Measurements from ENCODE around the gene FRMPD4.

- TF ChIP-seq CTCF (IDR thresholded peaks at IDR 0.05; ENCODE audit: insufficient read depth, low read depth, low read length) (no peak), EZH2 (IDR thresholded peaks at IDR 0.05; ENCODE audit: insufficient read depth, low read length) (no peak)
Observed at GRCh38 chrX:12307961-12308360, 169.7 kb downstream of the FRMPD4 start.

Measured in astrocyte (in vitro differentiated cells and primary cell).